H1 (cell line): ENCODE results near the gene FUT2. TPM values are rescaled to one million over a fixed set of nuclear protein-coding genes. Genes with fewer than 3 reads are reported as not detected.
"Not testable (repeated sequence)": the region's sequence is repeated elsewhere in the genome, so short reads cannot be mapped to it uniquely, and the experiment has no call there.

Source experiments
- CTCF ChIA-PET: fragments of 300-600 bp; sonication (Branson Sonifier 250); formaldehyde crosslinking; loops from one replicate; lab custom pipeline; 2021; ENCODE audit not compliant: partially characterized antibody; lab: Charles Lee
- POLR2A ChIA-PET: fragments of 300-600 bp; sonication (Branson Sonifier 250); formaldehyde crosslinking; loops from one replicate; lab custom pipeline; 2021; ENCODE audit warnings: inconsistent platforms; ENCODE audit not compliant: partially characterized antibody; lab: Charles Lee
- DNase-seq, 2 experiments: peaks; one replicate each; pipeline versions ENCODE4 v3.0.0 to v3.0.0-alpha.2; 2010 to 2022; ENCODE audit warnings: low spot score in 2 of 2, low read depth in 1 of 2, mixed read lengths in 1 of 2
- FAIRE-seq: peaks from 2 replicates; lab custom pipeline; 2011; peaks lifted over from hg19 to GRCh38; lab: Jason Lieb, UNC
- H2AFZ ChIP-seq: 2 replicates; pipeline ENCODE4 v1.8.1; 2012; ENCODE audit warnings: low read length, inconsistent platforms
- H2AK5ac ChIP-seq: 2 replicates; pipeline ENCODE4 v1.6.1; 2013; ENCODE audit warnings: low read depth, low read length
- H2BK120ac ChIP-seq: replicated peaks from 2 replicates; pipeline ENCODE3; 2013; ENCODE audit warnings: low read depth, low read length, inconsistent platforms
- H2BK12ac ChIP-seq: 2 replicates; pipeline ENCODE4 v1.6.1; 2013; ENCODE audit warnings: low read depth, low read length
- H2BK15ac ChIP-seq: 2 replicates; pipeline ENCODE4 v1.6.1; 2013; ENCODE audit warnings: low read length
- H2BK20ac ChIP-seq: 2 replicates; pipeline ENCODE4 v1.6.1; 2013; ENCODE audit warnings: low read length
- H2BK5ac ChIP-seq: 2 replicates; pipeline ENCODE4 v1.6.1; 2013; ENCODE audit warnings: low read depth, low read length
- H3K14ac ChIP-seq: 2 replicates; pipeline ENCODE4 v1.6.1; 2013; ENCODE audit warnings: inconsistent platforms; ENCODE audit not compliant: insufficient read length
- H3K18ac ChIP-seq: 2 replicates; pipeline ENCODE4 v1.6.1; 2013; ENCODE audit warnings: low read length; ENCODE audit errors: extremely low read depth
- H3K23ac ChIP-seq: 2 replicates; pipeline ENCODE4 v1.6.1; 2013; ENCODE audit warnings: inconsistent platforms; ENCODE audit not compliant: insufficient read length
- H3K23me2 ChIP-seq: 2 replicates; pipeline ENCODE4 v1.6.1; 2013; ENCODE audit warnings: low read depth, low read length
- H3K27ac ChIP-seq: 2 replicates; pipeline ENCODE4 v1.6.1; 2011; ENCODE audit warnings: low read depth, low read length, inconsistent platforms
- H3K27me3 ChIP-seq, 4 experiments: replicated peaks in 1 of 4; 1 replicate in 1 of 4; 2 replicates in 3 of 4; pipeline versions ENCODE4 v1.6.1 to v1.8.1; 2011 to 2013; ENCODE audit warnings: low read length in 3 of 4, mild to moderate bottlenecking in 3 of 4, inconsistent platforms in 2 of 4, mixed read lengths in 2 of 4, moderate library complexity in 1 of 4; ENCODE audit not compliant: control insufficient read depth in 3 of 4, insufficient read depth in 3 of 4; ENCODE audit errors: extremely low read depth in 1 of 4
- H3K36me3 ChIP-seq, 4 experiments: 2 replicates each; pipeline versions ENCODE4 v1.6.1 to v1.8.1; 2011 to 2013; ENCODE audit warnings: mild to moderate bottlenecking in 4 of 4, low read length in 3 of 4, moderate library complexity in 2 of 4, control low read depth in 1 of 4, inconsistent platforms in 1 of 4; ENCODE audit not compliant: insufficient read depth in 4 of 4, control insufficient read depth in 2 of 4
- H3K4ac ChIP-seq: replicated peaks from 2 replicates; pipeline ENCODE3; 2013; ENCODE audit warnings: low read length, low read depth, mixed read lengths, inconsistent platforms; ENCODE audit not compliant: insufficient read length
- H3K4me1 ChIP-seq, 4 experiments: replicated peaks in 1 of 4; 1 replicate in 1 of 4; 2 replicates in 3 of 4; pipeline versions ENCODE4 v1.6.1 to v1.8.1; 2011 to 2013; ENCODE audit warnings: low read length in 3 of 4, inconsistent platforms in 2 of 4, mixed read lengths in 1 of 4; ENCODE audit not compliant: insufficient read depth in 4 of 4, control insufficient read depth in 3 of 4
- H3K4me2 ChIP-seq, 2 experiments: 2 replicates each; pipeline versions ENCODE4 v1.6.1 to v1.8.1; 2011 to 2013; ENCODE audit warnings: low read depth in 2 of 2, low read length in 2 of 2, control low read depth in 1 of 2, inconsistent platforms in 1 of 2, mild to moderate bottlenecking in 1 of 2; ENCODE audit not compliant: insufficient read depth in 1 of 2
- H3K4me3 ChIP-seq, 4 experiments: fragments of 200-600, 300-600 bp in 1 of 4; sonication (generic), shearing (Covaris generic), sonication (Bioruptor Twin) in 1 of 4; 2 replicates each; pipeline versions ENCODE4 v1.5.1 to v1.8.1; 2011 to 2016; ENCODE audit warnings: low read length in 4 of 4, low read depth in 3 of 4, control low read depth in 2 of 4, inconsistent platforms in 2 of 4, mild to moderate bottlenecking in 2 of 4, mixed read lengths in 1 of 4, moderate library complexity in 1 of 4; ENCODE audit not compliant: insufficient read depth in 2 of 4; ENCODE audit errors: extremely low read depth in 1 of 4
- H3K56ac ChIP-seq: replicated peaks from 2 replicates; pipeline ENCODE3; 2013; ENCODE audit warnings: low read depth, mild to moderate bottlenecking, mixed read lengths, low read length, inconsistent platforms; ENCODE audit not compliant: insufficient read length
- H3K79me1 ChIP-seq: 2 replicates; pipeline ENCODE4 v1.6.1; 2013; ENCODE audit warnings: low read depth, low read length, control low read depth
- H3K79me2 ChIP-seq, 2 experiments: 2 replicates each; pipeline versions ENCODE4 v1.6.1 to v1.8.1; 2012 to 2013; ENCODE audit warnings: low read length in 2 of 2, mild to moderate bottlenecking in 2 of 2, inconsistent platforms in 1 of 2; ENCODE audit not compliant: insufficient read depth in 2 of 2, control insufficient read depth in 1 of 2
- H3K9ac ChIP-seq, 4 experiments: replicated peaks in 1 of 4; 1 replicate in 1 of 4; 2 replicates in 3 of 4; pipeline versions ENCODE4 v1.6.1 to v1.8.1; 2011 to 2013; ENCODE audit warnings: low read depth in 3 of 4, low read length in 3 of 4, control low read depth in 2 of 4, mild to moderate bottlenecking in 2 of 4, moderate library complexity in 2 of 4, inconsistent platforms in 1 of 4; ENCODE audit errors: extremely low read depth in 1 of 4
- H3K9me3 ChIP-seq, 2 experiments: 2 replicates each; pipeline versions ENCODE4 v1.6.1 to v1.8.1; 2012 to 2013; ENCODE audit warnings: mild to moderate bottlenecking in 2 of 2, moderate library complexity in 2 of 2, control low read depth in 1 of 2, inconsistent platforms in 1 of 2, low read depth in 1 of 2, low read length in 1 of 2, mixed read lengths in 1 of 2; ENCODE audit not compliant: insufficient read depth in 2 of 2
- H4K20me1 ChIP-seq, 2 experiments: replicated peaks in 1 of 2; 2 replicates each; pipeline versions ENCODE3 to v1.8.1; 2011 to 2013; ENCODE audit warnings: inconsistent platforms in 2 of 2, low read length in 2 of 2, mild to moderate bottlenecking in 1 of 2; ENCODE audit not compliant: insufficient read depth in 2 of 2, control insufficient read depth in 1 of 2
- H4K5ac ChIP-seq: 2 replicates; pipeline ENCODE4 v1.6.1; 2013; ENCODE audit warnings: low read length, low read depth, mixed read lengths, inconsistent platforms; ENCODE audit not compliant: insufficient read length
- H4K8ac ChIP-seq: 2 replicates; pipeline ENCODE4 v1.8.0; 2013; ENCODE audit warnings: mild to moderate bottlenecking, moderate library complexity, low read length, inconsistent platforms; ENCODE audit not compliant: insufficient read depth; ENCODE audit errors: extremely low read depth
- H4K91ac ChIP-seq: replicated peaks from 2 replicates; pipeline ENCODE3; 2013; ENCODE audit warnings: low read length, mixed read lengths, inconsistent platforms; ENCODE audit not compliant: insufficient read length
- KDM1A ChIP-seq: fragments of 200-600, 300-600 bp; sonication (generic); IDR thresholded peaks from 2 replicates; pipeline ENCODE4 v1.7.1; 2016; ENCODE audit warnings: mild to moderate bottlenecking, low read length, borderline replicate concordance
- SP2 ChIP-seq: IDR thresholded peaks from 2 replicates; pipeline ENCODE4 v1.6.1; 2012; ENCODE audit warnings: mild to moderate bottlenecking, low read length, inconsistent platforms
- WGBS, 2 experiments: shearing (Covaris generic) in 1 of 2; methylation state at CpG; one replicate each; pipeline versions ENCODE4 v1.1.6 to v1.1.7; 2013 to 2015; ENCODE audit warnings: low lambda C conversion rate in 2 of 2, mixed read lengths in 2 of 2, inconsistent platforms in 1 of 2, low coverage in 1 of 2, missing lambda C conversion rate in 1 of 2; ENCODE audit not compliant: insufficient replicate concordance in 2 of 2, insufficient coverage in 1 of 2, insufficient read length in 1 of 2; ENCODE audit errors: extremely low coverage in 1 of 2, missing lambda C conversion rate in 1 of 2; 5-methylcytosine and 5-hydroxymethylcytosine counted together
- polyA plus RNA-seq, 7 experiments: library from polyadenylated mRNA; depleted of rRNA in 3 of 7; stranded (reverse) in 5 of 7; unstranded in 2 of 7; fragments of >200 nt in 5 of 7; fragments of 200-250 nt in 2 of 7; gene quantifications; 1 replicate in 5 of 7; 2 replicates in 1 of 7; 4 replicates in 1 of 7; pipeline versions ENCODE4 v1.2.1 to v1.2.3, GENCODE V29; 2011 to 2013; ENCODE audit warnings: missing spikeins in 2 of 7, mixed read lengths in 2 of 7
- total RNA-seq: library from RNA; stranded (reverse); fragmentation: NEBNext Ultra II Directional; extraction: Animal tissue kit (Norgen Biotek cat#: 25700); gene quantifications from 2 replicates; pipeline ENCODE4 v1.2.1, GENCODE V29; 2021

The FUT2 gene
- total and polyA plus RNA-seq, 2 of the 8 experiments (the other 6 are each of a cell fraction or from before 2014, with no cell fraction given) = 5.0 to 5.6 TPM

DNA sequence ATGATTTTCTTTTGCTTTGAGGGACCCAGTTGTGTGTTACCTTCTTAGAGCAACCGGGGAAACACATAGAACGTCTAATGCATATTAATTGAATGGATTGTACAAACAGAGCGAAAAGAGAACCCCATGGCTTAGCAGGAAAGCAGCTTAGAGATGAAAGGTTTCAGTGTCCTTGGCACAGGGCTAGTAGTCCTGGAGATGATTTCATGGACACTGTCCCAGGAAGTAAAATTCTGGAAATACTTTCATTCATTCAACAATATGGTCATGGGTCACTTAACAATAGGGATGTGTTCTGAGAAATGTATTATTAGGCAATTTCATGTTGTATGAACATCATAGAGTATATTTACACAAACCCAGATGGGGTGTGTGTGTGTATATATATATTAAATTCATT, 9.7 kb upstream of the FUT2 start (continued):
- TF ChIP-seq SP2 (no peak), KDM1A (no peak)

DNA sequence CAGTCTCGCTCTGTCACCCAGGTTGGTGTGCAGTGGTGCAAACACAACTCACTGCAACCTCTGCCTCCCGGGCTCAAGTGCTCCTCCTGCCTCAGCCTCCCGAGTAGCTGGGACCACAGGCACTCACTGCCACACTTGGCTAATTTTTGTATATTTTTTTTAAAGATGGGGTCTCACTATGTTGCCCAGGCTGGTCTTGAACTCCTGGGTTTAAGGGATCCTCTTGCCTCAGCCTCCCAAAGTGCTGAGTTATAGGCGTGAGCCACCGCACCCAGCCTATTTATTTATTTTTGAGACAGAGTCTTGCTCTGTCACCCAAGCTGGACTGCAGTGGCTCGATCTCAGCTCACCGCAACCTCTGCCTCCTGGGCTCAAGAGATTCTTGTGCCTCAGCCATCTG, 9.1 kb upstream of the FUT2 start:
- H3K4me1 ChIP-seq, H3K4me3 ChIP-seq, H3K27me3 ChIP-seq, H2AFZ ChIP-seq, H2BK5ac ChIP-seq, H3K9ac ChIP-seq, H4K5ac ChIP-seq, DNase-seq, H2AK5ac ChIP-seq, FAIRE-seq, H3K18ac ChIP-seq, H3K36me3 ChIP-seq, H2BK15ac ChIP-seq, H3K14ac ChIP-seq, H3K79me1 ChIP-seq, H4K20me1 ChIP-seq, H2BK12ac ChIP-seq, H3K27ac ChIP-seq, H4K8ac ChIP-seq, H3K4ac ChIP-seq, H3K23me2 ChIP-seq, H4K91ac ChIP-seq, H3K4me2 ChIP-seq, H2BK120ac ChIP-seq, H3K23ac ChIP-seq, H3K56ac ChIP-seq, H3K9me3 ChIP-seq, H3K79me2 ChIP-seq, H2BK20ac ChIP-seq: not testable (repeated sequence)
- ChIA-PET POLR2A (interaction anchor here (0.6 to 1.9 kb wide), 3 partner anchors 9 to 34 kb away, joined by 3 to 7 read pairs (median 3); partner anchors contain the start of gene FUT2), CTCF (interaction anchor here (0.6 to 2.3 kb wide), 2 partner anchors 102 to 104 kb away, joined by 3 to 5 read pairs; no protein-coding TSS in a partner anchor)
- 95% methylated on average over 7 of the region's 7 CpGs; no CpG with 5 or more reads in 1 of the 2 experiments for WGBS, 2 experiments
